Cerebellar cortex (tissue), 1 donor: ENCODE data around the gene MKNK2.

Source experiments
- DNase-seq: peaks from one replicate; pipeline ENCODE4 v3.0.0-alpha.2; 2015; ENCODE audit warnings: low spot score

The MKNK2 gene

GRCh38 chr19:2027361-2027760 is 23.7 kb downstream of the MKNK2 start:
- no peak for DNase-seq

- no peak for DNase-seq
These were observed 24.3 kb downstream of the MKNK2 start for GRCh38 chr19:2026770-2027169.

GRCh38 chr19:2022289-2022688 is 28.8 kb downstream of the MKNK2 start:
- no peak for DNase-seq

GRCh38 chr19:2021453-2022140 is 29.4 kb downstream of the MKNK2 start:
- DNase-seq = no peak

GRCh38 chr19:2018752-2019151 is 32.3 kb downstream of the MKNK2 start:
- no peak for DNase-seq

GRCh38 chr19:2016041-2016807 is 34.8 kb downstream of the MKNK2 start:
- peak; percentile 89 for DNase-seq

- peak; percentile 73 for DNase-seq
These were observed 35.5 kb downstream of the MKNK2 start, which contains the start of gene BTBD2 for GRCh38 chr19:2015608-2015950. BTBD2 (minus strand) TSS chr19:2015714; CDS start chr19:2015703, 11 bp downstream.

GRCh38 chr19:2014731-2015607 is 36.1 kb downstream of the MKNK2 start:
- no peak for DNase-seq

GRCh38 chr19:2014131-2014571 is 36.9 kb downstream of the MKNK2 start:
- DNase-seq = no peak

GRCh38 chr19:2013683-2013961 is 37.4 kb downstream of the MKNK2 start:
- no peak for DNase-seq

GRCh38 chr19:2012941-2013682 is 37.9 kb downstream of the MKNK2 start:
- no peak for DNase-seq

- no peak for DNase-seq
These were observed 39.9 kb downstream of the MKNK2 start for GRCh38 chr19:2011169-2011568.

GRCh38 chr19:2010135-2010668 is 40.8 kb downstream of the MKNK2 start:
- no peak for DNase-seq

- no peak for DNase-seq
These were observed 47.2 kb downstream of the MKNK2 start for GRCh38 chr19:2003874-2004273.

GRCh38 chr19:1999856-2000515 is 51.1 kb downstream of the MKNK2 start:
- peak; percentile 37 for DNase-seq

- no peak for DNase-seq
These were observed 52.0 kb downstream of the MKNK2 start for GRCh38 chr19:1998712-1999708.

- DNase-seq = no peak
These were observed 53.5 kb downstream of the MKNK2 start for GRCh38 chr19:1997353-1998233.

GRCh38 chr19:1992759-1993260 is 58.2 kb downstream of the MKNK2 start:
- DNase-seq = no peak
